SW480 (cell line): ENCODE measurements around the gene UNC93B1.
A peak's percentile ranks its signal among the peaks of the same experiment; 100 is the strongest.
"Not testable (repeated sequence)": the region's sequence is repeated elsewhere in the genome, so short reads cannot be mapped to it uniquely, and the experiment has no call there.

Source experiments
- DNase-seq: peaks from one replicate; pipeline ENCODE4 v3.0.0-alpha.2; 2016; ENCODE audit warnings: low spot score

The UNC93B1 gene

DNA sequence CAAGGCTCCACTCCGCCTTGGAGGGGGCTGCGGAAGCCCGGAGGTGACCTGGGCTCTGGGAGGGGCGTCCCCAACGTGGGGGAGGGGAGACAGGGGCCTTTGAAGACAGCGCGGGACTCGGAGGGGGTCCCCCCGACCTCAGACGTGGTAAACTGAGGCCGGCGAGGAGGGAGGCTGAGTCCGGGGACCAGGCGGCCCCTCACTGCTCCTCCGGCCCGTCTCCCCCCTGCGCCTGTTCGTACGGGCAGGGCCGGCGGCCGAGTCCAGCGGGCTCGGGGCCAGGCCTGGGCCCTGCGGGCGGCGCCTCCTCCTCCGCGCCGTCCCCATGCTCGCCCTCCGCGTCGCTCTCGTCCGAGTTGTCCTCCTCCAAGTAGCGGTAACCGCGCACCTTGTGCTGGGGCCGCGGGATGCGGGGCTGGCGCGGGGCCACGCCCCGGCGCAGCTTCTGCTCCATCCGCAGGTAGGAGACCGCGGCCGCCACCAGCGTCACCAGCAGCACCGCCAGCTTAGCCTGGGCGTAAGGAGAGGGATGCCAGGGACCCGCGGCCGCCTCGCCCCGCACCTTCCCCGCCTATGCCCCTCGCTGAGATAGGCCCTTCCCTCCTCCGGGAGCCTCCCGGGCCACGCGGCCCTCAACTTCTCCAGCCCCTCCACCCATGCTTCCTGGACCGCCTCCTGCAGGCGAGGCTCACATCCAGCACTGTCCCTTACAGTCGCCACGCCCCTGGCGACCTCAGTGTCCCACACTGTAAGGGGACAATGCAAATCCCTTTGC lies 12.4 kb downstream of the UNC93B1 start:
- not testable (repeated sequence) for DNase-seq

DNA sequence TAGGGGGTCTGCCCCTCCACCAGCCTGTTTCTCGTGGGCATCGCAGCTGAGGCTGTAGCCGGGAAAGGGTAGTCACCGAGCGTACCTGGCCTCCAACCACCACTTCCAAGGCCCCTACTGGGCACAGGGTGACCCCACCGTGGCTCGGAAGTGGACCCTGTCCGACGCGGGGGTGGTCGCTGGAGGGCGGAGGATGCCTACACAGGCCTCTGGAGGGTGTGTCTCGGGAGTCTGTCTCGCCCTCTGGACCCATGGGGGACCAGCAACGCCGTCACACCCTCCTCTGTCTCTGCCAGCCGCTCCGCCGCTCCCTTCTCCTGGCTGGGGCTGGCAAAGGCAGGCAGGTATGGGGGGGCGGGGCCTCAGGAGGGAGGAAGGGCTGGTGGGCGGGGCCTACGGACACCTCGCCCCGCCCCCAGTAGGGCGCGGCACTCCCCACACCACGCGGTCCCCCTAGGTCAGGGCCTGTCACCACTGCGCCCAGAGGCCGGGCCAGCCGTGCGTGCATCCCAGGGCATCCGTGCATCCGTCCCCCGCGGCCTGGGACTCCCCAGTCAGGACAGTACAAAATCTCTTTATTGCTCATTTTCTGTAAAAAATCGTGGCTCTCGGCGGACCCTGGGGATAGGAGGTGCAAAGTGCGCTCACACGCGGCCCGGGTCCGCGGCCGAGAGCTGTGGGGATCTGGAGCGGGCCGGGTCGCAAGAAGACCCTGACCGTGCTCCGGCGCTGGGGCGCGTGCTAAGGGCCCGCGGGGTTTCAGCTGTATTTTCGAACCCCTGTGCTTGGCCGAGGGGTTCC lies 13.2 kb downstream of the UNC93B1 start:
- DNase-seq = not testable (repeated sequence)

DNA sequence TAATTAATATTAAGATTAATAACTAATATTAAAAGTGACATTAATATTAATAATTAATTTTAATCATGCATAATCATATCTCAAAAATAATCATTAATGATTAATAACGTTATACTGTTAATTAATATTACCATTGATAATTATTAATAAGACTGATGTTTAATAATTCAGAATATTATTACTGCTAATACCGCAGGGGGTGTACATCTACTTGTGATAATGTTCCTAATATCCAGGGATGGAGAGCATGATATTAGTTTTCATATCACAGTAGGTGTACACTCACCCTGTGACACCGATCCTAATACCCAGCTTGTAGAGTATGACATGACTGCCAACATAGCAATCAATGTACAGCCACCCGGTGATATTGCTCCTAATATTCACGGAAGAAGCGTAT lies 18.6 kb downstream of the UNC93B1 start:
- not testable (repeated sequence) for DNase-seq

DNA sequence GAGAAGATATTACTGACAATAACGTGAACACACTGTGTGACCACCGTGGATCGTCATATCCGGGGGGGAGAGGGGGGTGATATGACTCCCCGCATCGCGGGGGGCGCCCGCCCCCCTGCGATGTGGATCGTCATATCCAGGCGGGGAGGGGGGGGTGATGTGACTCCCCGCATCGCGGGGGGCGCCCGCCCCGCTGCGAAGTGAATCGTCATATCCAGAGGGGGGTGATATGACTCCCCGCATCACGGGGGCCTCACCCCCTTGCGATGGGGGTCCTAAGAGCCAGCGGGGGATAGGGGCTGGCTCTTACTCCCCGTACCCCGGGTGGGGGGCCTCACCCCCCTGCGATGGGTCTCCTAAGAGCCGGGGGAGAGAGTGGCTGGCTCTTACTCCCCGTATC lies 19.9 kb downstream of the UNC93B1 start:
- no peak for DNase-seq

DNA sequence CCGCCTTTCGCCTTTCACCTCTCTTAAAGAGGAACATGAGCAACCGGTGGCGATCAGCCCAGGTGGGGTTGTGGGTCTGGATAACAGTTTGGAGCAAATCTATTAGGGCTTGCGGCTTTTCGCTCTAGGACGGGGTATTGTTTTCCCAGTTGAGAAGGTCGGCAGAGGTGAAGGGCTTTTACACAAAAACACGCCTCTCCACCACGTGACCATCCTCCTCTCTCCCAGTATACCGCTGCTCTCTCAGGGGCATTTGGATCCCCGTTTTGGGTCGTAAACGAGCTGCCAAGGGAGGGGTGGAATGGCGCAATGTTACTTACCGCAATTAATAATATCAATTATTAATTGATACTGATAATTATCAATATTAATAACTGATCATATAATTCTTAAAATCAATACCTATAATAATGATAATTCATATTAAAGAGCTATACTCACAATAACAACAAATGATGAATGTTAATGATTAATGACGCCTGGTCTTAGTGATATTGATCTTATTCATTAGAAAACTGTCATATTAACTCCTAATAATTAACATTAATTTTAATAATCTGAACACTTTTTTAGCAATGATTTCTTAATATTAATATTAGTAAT lies 21.5 kb downstream of the UNC93B1 start:
- not testable (repeated sequence) for DNase-seq

DNA sequence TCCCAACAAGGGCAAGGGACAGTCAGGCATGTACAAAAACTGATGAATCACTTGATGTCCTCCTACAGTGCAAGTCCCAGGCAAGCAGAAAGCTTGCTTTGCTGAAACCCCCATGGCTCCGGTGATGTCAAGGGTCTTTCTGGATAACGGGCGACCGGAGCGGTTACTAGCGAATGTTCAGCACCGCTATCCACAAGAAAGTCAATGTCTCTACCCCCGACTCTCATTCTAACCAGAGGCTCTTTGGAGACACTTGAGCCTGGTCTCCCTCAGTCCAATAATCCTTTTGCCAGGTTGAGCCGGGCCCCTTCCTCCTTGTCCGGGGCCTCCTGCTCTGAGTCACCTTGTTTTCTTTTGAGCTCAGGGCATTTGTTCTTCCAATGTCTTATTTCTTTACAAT lies 22.7 kb downstream of the UNC93B1 start:
- not testable (repeated sequence) for DNase-seq

DNA sequence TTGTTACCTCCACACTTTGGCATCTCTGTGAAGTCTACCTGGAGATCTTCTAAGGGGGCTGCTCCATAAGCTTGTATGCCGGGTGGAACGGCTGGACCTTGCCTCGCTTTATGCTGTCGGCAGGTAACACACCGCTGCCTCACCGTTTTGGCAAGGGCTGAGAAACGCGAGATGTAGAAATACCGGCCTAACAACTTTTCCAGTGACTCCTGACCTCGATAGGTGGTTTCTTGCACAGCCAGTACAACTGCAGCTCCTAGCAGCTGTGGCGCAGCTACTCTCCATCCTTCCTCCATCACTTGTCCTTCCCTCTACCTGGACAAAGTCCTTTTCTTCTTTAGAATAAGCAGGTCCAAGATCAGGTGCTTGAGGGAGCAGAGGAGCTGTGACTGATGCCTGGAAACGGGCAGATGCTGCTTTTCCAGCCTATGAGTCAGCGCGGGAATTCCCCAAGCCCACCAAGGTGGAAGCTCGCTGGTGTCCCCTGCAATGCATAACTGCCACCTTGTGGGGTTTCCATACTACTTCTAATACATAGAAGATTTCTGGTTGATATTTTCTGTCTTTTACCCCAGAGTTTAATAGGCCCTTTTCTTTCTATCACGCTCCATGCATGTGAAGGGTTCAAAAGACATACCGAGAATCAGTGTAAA lies 25.0 kb downstream of the UNC93B1 start:
- DNase-seq = not testable (repeated sequence)

DNA sequence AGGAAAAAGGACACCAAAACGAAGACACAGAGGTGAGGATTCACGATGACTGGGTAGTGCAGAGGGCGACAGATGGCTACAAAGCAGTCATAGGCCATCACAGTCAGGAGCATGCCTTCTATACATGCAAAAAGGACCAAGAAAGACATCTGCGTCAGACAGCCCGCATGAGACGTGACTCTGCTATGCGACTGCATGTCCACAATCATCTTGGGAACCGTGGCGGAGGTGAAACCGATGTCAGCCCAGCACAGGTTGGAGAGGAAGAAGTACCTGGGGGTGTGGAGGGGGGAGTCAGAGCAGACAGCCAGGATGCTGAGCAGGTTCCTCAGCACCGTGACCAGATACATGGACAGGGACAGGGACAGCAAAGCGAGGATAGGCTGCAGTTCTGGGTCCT lies 29.2 kb downstream of the UNC93B1 start:
- not testable (repeated sequence) for DNase-seq

DNA sequence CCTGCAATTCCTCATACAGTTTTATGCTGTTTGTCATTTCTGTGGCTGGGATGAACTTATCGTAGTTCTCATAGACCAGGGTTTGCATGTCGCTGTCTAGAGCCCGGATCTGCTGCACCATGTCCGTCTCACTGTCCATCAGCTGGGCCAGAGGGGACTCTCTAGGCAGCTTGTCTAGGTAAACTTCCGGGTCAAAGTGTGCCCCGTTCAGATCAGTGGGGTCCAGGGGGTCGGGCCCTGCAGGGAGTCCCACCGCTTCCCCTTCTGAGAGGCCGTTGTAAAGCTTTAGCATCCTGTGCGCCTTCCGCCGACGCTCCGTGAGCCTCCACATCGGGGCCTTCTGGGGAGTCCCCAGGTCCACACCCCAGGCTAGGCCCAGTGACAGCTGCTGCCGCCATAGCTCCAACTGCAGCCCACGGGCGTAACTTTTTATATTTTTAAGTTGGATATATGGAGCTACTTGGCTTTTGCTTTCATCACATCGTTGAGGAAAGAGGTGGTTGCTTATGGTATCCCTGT lies 38.0 kb downstream of the UNC93B1 start:
- DNase-seq = not testable (repeated sequence)

DNA sequence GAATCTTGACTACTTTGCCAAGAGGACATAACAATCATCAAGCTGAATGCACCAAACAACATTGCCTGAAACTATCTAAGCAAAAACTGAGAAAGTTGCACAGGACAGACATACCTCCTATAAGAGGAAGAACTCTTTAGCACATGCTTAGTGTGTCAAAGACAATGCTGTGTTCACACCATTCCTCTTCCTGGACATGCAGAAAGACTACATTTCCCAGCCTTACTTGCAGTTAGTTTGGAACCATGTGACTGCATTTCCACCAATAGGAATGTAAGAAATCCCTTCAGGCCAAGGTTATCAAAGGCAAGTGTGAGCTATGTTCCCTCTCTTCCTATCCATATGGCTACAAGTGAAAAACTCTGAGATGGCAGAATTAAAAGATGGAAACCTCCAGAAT lies 39.2 kb downstream of the UNC93B1 start:
- DNase-seq = not testable (repeated sequence)

DNA sequence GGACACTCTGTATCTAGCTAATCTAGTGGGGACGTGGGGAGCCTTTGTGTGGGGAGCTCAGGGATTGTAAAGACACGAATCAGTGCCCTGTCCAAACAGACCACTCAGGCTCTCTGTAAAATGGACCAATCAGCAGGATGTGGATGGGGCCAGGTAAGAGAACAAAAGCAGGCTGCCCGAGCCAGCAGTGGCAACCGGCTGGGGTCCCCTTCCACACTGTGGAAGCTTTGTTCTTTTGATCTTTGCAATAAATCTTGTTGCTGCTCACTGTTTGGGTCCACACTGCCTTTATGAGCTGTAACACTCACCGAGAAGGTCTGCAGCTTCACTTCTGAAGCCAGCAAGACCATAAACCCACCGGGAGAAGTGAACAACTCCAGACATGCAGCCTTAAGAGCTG lies 40.0 kb downstream of the UNC93B1 start:
- not testable (repeated sequence) for DNase-seq

DNA sequence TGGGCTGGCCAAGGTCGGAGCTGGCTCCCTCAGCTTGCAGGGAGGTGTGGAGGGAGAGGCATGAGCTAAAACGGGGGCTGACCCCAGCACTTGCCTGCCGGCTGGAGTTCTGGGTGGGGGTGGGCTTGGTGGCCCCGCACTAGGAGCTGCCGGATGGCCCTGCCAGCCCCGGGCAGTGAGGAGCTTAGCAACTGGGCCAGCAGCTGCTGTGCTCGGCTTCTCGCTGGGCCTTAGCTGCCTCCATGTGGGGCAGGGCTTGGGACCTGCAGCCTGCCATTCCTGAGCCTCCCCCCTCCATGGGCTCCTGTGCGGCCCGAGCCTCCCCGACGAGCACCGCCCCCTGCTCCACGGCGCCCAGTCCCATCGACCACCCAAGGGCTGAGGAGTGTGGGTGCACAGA lies 40.7 kb downstream of the UNC93B1 start:
- not testable (repeated sequence) for DNase-seq

DNA sequence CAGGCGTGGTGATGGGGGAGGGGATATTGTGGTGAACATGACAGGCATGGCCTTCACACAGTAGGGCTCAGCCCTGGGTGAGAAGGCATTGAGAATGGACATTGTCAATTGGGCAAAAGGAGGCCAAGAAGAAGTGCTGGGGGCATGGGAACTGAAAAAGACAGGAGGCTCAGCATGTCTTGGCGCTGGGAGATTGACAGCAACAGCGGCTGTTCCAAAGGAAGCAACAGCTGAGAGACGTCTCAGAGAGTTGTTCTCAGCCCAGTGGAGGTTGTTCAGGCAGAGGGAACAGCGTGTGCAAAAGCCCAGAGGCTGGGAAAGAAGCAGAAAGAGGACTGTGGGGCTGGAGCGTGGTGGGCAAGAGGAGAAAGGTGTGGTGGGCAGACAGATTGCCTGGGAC lies 47.7 kb downstream of the UNC93B1 start:
- not testable (repeated sequence) for DNase-seq

DNA sequence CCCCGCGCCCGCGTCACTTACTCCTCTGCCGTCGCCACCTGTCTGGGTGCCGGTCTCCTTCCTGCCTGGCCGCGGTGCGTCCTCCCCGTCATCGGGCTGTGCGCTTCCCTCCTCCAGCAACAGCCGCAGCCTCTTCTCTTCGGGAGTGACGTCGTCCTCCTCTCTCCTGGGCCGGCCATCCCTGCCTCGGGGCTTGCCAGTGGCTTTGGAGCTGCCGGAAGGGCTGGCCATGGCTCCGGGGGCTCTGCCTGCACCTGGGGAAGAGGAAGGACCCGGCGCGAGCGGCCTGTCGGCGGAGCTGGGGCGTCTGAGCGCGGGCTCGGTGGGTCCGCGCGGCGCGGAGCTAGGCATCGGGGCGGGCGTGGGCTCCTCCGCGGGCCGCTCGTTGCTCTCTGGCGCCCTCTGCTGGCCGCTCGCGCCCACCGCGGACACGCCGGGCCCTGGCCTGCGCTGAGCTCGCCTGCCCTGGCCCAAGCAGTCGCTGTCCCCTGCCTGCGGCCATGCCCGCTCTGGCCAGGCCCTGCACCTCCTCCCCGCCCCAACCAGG lies 48.4 kb downstream of the UNC93B1 start:
- peak; percentile 53 for DNase-seq

DNA sequence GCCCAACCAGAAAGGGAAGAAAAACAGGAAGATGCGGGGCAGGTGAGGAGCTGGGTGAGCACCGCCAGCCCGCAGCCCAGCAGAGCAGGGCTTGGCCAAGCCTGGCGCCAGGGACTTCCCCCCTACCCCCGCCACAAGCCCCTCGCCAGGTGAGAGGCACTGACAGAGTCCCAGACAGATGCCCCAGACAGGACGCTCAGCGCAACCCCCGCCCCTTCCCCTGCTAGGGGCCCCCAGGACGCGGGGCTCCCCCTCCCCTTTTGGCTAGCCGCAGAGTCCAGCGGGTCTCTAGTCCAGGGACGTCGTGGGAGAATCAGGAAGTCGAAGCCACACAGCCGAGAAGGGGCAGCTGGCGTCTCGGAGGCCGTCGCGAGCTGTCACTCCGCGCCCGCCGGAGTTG lies 48.9 kb downstream of the UNC93B1 start:
- DNase-seq = not testable (repeated sequence)

DNA sequence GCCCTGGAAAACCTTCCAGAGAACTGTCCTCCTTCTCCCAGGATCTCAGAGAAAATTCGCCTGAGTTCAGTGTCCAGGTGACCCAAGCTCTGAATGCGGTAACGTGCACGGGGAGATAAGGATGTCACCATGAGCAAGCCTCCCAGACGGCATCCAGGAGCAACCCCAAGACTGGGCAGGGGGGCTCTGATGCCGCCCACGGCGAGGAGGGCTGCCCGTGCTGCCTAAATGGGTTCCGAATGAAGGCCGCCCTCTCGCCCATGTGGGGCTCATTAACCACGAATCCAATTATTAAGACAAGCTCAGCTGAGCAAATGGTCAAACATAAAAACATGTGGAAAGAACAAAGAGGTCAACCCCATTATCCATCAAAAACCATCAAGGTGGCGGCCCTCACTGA lies 49.6 kb downstream of the UNC93B1 start:
- not testable (repeated sequence) for DNase-seq

DNA sequence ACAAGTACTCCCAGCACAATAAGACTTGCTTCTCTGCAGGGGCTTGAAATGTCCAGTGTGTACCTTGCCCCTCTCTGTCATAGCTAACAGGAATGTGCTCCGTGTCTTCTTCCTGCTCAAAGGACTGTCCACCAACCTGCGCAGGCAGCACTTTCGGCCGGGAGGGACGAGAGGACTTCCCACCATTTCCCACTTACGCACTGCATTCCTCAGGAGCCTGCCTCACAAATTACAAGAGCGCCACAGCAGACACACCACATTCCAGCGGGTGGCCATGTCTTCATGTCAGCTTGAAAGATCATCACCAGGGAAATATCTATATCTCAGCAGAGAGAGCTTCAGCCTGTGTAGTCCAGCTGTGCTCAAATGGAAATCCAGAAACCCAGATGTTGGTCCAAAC lies 53.2 kb downstream of the UNC93B1 start:
- DNase-seq = not testable (repeated sequence)

DNA sequence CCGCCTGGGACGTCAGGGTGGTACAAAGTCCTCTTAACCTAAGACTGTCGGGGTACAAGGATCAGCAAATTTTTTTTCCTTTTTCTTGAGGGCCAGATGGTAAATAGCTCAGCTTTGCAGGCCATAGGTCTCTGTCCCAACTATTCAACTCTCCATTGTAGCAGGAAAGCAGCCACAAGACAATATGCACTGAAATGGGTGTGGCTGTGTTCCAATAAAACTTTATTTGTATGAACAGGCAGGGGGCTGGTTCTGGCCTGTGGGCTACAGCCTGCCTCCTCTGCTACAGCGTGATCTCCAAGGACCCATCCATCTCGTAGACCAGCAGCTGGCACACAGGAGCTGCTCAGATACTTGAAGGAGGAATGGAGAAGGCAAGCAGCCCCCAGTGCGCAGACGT lies 56.1 kb downstream of the UNC93B1 start:
- DNase-seq = not testable (repeated sequence)

DNA sequence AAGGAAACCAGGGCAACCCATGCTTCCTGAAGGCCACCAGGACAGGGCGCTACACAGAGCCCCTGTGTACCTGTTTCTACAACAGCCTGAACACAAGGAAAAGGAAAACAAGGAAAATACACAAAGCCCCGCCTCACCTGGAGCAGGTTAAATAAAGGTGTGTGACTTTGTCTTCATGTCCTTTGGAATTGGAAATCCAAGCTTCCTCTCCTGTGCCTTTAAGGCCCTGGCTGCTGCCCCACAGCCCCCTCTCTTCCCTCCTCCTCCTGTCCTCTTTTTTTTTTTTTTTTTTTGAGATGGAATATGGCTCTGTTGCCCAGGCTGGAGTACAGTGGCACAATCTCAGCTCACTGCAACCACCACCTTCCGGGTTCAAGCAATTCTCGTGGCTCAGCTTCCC lies 57.5 kb downstream of the UNC93B1 start:
- DNase-seq = not testable (repeated sequence)

DNA sequence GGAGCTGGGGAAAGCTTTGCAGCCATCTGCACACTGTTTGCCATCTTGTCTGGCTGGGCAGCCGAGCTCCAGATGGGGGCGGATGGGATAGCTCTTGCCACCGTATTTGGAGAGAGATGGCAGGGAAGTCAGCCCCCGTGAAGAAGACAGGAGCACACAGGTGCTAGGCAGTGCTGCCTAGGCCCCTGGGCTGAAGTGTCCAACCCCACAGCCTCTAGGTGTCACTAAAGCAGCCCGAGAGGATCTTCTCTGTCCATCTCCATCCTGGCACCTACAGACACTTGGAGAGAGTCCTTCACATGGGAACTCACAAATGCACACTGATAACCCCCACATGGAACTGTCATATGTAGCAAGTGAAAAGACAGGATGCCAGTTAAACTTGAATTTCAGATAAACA lies 60.5 kb downstream of the UNC93B1 start:
- not testable (repeated sequence) for DNase-seq
